Endometrial microvascular endothelial cells (primary cell): ENCODE results near the gene STAT6. TPM values are rescaled to one million over a fixed set of nuclear protein-coding genes. Genes with fewer than 3 reads are reported as not detected.

Experiments
- in situ Hi-C: cut with HindIII; loops from 2 replicates; pipeline ENCODE4 v1.10.0; 2017; ENCODE audit warnings: low sequenced_read_pairs, low pct_unique_long_range_greater_than_20kb; ENCODE audit errors: inconsistent ontology term
- total RNA-seq: library from RNA; depleted of rRNA; stranded (reverse); fragments of >200 nt; gene quantifications from one replicate; pipeline ENCODE4 v1.2.3, GENCODE V29; 2015; ENCODE audit errors: inconsistent ontology term

Gene STAT6
- total RNA-seq, 1 donor from 2014 or later, result 94.0 TPM

DNA sequence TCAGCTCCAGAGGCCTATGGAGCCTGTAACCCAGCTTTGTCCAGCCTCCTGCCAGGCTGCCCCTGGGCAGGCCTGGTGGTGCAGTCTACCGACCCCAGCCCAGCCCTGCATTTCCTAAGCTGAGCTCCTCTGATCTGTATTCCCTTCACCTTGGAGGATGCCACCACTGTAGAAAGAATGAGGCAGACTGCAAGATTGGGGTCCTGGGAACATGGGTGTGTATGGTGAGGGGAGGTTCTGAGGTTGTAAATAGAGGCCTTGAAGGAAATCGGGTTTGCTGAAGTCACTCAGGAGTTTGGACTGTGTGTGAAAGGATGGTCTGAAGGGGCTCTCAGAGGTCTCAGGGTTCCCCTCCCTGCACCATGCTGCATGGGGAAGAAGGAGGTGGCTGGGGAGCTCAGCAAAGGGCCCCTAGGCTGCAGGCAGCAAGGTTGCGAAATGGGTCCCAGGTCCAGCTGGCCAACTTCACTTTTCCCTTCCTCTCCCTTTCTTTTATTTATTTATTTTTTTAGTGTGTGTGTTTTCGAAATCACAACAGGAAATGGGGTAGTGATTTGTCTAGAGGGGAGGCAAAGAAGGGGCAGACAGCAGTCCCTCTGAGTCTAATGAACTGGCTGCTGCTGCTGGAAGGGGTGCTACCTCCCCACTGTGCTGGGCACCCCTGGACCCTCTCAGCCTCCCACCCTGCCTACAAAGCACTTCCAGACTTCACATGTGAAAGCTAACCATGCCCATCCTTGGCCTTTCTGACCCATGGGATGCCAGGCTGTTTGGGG, 37.5 kb upstream of the STAT6 start:
- in situ Hi-C loops, result no loop called here

DNA sequence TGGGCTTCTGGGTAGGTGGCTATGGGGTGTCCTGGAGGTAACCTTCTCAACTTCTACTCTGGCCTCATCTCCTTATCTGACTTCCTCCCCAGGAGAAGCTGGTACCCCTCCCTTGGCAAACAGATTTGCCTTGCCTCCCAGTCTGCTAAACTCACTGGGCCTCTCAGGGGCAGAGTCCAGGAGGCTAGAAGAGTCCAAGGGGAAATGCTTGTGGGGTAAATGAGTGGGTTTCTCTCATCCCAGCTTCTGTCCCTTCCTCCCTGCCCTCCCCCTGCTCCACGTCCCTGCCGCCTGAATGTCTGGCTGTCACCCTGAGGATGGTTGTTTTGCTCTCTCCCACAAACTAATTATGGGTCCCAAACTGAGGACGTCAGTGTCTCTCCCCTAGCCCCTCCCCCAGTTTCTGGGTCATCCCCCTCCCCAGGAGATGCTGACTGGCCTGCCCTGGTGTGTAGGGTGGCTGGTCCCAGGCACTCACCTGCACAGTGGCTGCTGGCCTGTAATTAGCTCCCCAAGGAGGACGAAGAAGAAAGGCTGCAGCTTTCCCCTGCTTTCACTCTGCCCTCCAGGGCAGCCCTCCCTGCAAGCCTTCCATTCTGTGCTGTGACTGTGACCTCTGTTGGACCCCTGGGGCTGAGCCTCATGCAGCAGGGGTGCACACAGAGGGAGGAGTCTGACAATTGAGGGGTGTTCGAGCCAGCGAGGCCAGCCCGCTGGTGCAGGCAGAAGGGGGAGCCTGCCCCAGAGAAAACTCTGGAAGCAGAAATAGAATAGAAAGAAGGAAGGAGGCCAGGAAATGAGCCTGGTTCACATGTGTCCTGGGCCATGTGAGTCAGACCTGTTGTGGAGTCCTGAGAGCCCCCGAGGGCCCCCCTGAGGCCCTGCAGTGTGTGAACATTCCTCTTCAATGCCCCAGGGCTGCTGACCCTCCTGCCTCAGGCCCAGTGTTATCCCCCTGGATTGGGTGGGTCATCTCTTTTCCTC, 36.1 kb upstream of the STAT6 start, which contains the start of gene LRP1-AS:
Gene LRP1-AS (minus strand): TSS at position 659 of the 984 bp plus-strand sequence.
- in situ Hi-C loops, result no loop called here

DNA sequence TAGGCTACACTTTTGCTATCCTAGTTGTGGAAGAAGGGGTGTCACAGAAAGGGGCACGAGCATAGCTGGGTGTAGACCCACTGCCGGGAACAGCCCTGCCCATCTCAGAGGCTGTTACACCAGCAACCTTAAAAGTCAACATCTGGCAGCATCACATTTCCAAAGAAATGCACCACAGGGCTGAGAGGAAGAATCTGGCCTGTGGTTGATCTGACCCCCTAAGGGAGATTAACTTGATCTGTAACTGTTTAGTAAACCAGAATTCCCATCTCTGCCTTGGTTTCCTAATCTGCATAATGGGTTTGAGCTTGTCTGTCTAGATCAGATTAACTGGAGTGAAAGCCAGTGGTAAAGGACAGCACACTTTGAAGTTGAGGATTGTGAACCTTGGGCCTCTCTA, 34.9 kb upstream of the STAT6 start:
- in situ Hi-C loops, result no loop called here

DNA sequence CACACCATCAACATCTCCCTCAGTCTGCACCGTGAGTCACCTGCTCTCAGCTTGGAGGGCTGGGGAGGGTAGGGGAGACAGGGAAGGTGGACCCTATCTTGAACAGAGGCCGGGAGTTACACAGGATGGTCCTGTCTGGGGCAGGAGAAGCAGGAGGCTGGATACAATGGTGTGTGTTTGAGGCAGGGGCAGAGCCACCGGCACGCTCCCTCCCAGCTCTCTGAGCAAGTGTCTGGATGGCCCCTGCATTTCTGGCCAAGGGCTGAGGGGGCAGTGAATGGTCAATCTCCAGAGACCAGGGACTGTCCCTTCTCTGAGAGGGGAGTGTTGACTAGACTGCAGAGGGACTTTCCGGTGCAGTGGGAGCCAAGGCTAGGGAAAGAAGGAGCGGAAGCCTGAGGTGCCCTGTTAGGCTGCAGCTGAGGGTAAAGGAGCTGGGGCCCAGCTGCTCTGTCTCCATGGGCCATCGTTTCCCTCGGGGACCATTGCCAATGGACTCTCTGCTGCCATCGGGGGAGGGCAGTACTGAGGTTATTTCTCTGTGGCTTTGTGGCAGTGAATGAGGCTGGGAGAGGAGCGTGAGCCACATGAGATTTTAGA, 34.4 kb upstream of the STAT6 start:
- in situ Hi-C loops, result no loop called here

DNA sequence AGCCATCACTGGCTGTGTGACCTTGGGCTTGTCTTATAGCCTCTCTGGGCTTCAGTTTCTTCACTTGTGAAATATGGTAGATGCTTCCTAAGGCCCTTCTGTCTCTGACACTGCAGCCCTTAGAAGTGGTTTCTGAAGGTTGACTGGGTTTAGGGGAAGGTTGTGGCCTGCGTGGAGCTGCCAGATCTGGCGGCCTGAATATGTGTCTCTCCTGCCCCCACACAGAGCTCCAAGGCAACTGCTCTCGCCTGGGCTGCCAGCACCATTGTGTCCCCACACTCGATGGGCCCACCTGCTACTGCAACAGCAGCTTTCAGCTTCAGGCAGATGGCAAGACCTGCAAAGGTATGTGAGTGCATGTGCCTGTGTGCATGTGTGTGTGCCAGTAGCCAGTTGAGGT, 32.3 kb upstream of the STAT6 start:
- in situ Hi-C loops, result no loop called here

DNA sequence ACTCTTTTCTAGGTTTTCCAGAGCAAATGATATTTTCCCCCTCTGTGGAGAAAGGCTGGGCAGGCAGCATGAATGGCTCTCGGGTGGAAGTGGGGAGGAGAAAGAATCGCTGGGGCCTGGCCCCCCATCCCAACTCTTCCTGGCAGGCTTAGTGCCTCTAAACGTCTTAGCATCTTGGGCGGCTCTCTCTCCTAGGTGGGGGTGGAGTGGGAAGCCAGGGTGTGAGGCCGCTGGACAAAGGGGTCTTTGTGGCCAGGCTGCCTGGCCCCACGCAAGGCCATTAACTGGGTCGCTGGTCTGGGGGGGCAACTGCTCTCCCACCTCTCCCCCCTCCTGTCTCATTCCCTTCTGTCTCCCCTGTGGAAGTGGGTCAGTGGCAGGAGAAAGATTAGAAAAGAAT, 31.6 kb upstream of the STAT6 start:
- in situ Hi-C loops, result no loop called here

DNA sequence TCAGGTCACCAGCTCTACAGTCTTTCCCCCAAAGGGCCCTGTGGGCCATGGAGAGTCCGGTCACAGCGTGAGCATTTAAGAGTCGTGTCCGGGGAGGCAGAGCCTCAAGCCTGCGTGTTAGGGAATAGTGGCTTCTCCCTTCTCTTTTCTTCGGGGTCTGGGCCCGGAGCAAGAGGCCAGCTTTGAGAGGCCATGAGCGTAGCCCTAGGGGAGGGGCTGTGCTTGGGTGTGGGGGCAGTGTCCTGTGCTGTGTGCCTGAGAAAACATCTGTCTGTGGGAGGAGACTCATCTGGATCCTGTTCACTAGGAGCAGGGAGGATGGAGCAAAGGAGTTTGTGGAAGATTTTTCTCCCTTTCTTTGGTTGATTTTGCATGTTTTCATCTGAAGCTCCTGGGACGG, 31.0 kb upstream of the STAT6 start:
- in situ Hi-C loops, result no loop called here

DNA sequence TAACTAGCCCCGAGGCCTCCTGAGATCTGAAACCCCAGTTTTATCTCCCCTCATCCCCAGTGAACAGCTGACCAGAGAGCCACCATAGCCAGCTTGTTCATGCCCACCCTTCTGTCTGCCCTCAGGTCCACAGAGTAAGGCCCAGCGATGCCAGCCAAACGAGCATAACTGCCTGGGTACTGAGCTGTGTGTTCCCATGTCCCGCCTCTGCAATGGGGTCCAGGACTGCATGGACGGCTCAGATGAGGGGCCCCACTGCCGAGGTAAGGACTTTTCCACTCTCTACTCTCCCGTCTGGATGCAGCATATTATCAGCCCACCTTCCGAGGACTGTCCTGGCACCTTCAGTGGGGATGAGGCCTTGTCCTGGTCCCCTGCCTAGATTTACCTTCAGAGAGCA, 30.1 kb upstream of the STAT6 start:
- in situ Hi-C loops, result no loop called here

DNA sequence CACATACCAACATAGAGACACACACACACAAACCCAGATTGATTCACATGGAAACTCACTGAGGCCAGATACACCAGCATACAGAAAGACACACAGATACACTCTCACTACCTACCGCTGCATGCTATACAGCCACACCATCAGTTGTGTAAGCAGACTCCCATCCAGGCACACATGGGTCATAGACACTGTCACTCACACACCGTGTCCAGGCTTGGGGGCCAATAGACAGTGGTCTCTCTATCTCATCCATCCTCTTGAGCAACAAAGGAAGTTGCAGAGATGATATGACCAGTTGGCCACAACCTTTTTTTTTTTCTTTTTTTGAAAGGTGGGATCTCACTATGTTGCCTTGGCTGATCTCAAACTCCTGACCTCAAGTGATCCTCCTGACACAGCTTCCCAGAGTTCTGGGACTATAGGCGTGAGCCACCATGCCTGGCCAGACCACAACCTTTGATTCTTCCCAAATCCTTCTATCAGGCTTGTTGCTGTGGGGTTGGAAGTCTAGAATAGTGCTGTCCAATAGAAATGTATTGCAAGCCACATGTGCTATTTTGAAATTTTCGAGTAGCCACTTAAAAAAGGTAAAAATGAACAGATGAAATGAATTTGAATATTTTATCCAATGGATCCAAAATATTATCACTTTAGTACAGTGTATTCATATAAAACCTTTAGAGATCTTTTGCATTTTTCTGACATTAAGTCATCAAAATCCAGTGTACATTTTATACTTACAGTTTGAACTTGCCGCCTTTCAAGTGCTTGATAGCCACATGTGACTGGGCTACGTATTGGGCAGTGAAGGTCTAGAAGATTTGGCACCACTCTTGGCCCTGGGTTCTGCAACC, 28.9 kb upstream of the STAT6 start:
- in situ Hi-C loops, result no loop called here

DNA sequence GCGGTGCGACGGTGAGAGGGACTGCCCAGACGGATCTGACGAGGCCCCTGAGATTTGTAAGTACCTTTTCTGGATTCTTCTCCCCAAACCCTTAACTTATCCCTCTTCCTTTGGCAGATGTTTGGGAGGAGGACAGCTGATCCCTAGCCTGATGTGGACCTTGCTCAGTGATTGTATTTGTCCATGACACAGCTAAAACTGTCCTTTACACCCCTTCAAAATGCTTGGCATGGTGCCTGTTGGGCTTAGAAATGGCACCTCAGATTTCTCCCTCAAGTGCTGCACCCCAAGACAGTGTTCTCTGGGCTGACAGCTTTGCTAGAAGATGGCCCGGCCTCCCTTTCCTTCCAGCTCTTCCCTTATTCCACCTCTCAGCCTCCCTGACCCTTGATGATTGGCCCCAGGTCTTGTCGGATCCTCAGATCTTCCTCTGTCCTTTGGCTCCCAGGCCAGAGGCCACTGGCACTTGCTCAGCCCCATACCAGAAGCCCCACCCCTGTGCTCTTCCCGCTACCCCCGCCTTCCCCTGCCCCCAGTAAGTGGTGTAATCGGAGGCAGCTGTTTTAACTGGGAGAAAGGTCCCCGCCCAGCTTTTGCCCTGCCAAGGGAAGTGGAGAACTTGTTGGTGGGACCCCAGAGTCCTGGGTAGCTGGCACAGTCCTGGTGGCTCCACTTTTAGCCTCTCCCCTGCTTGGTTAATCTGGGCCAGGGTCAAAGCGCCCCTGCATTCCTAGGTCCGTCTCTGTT, 27.5 kb upstream of the STAT6 start:
- in situ Hi-C loops, result no loop called here

DNA sequence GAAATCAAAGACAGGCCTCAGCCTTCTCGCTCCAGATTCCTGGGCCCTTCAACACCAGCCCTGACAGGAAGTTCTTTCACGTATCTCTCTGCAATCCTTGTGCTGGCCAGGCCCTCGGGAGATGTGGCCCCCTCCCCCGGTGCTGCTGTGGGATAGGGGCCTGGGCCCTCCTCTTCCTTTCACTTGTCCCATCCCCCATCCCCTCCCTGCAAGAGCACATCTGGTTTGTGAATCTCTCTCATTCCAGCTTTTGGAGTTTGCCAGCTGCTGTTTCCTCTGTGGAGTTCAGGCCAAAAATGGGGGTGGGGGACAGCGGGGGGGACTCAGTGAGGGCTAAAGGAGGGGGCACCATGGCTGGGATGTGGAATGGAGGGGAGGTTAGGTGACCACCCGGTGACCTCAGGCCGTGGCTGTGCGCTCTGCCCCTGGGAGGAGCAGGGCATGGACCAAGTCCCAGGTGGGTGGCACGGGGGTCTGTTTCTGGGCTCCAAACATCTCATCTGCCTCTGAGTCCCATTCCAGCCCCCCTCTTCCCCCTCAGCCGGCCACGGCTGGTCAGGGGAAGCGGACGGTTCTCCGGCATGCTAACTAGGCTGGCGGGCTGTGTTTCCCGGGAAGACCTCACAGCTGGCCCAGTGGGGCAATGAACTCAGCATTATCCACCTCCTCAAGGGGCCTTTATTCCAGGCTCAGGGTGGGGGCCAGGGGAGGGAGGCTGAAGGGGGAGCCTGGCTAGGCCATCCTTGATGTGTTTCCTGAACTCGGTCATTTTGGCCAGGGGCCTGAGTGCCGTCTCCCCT, 24.6 kb upstream of the STAT6 start:
- in situ Hi-C loops, result no loop called here

DNA sequence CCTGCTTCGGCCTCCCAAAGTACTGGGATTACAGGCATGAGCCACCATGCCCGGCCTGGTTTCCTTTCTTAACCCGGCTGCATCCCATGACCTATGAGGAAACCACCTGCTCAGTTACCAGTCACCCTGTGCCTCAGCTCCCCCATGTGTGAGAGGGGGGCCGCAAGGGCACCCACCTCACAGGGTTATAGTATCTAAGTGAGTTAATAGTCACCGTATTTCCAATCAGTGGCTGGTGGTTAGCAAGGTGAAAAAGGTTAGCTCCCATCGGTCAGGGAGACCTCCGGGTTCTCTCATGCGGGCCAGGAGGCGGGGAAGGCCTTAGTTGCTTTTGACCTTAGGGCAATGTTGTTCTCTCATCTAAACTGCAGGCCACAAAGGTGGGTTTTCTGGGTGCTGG, 23.8 kb upstream of the STAT6 start:
- in situ Hi-C loops, result no loop called here

DNA sequence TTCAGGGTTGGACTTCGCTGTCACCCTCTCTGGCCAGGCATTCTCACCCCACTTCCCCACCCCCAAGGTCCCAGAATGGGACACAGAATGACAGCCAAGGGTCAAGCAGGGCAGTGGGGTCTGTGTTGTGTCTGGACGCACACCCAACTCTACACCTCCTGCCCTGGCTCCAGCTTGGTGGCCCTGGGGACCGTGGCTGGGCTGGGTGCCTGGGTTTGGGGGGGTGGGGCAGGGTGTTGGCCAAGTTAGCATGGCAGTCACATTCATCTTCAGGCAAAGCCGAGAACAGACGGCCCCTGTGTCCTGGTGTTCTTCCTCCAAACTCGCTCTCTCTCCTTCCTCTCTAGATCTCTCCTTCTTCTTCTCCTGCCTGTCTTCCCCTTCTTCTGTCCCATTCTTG, 22.8 kb upstream of the STAT6 start:
- in situ Hi-C loops, result no loop called here

DNA sequence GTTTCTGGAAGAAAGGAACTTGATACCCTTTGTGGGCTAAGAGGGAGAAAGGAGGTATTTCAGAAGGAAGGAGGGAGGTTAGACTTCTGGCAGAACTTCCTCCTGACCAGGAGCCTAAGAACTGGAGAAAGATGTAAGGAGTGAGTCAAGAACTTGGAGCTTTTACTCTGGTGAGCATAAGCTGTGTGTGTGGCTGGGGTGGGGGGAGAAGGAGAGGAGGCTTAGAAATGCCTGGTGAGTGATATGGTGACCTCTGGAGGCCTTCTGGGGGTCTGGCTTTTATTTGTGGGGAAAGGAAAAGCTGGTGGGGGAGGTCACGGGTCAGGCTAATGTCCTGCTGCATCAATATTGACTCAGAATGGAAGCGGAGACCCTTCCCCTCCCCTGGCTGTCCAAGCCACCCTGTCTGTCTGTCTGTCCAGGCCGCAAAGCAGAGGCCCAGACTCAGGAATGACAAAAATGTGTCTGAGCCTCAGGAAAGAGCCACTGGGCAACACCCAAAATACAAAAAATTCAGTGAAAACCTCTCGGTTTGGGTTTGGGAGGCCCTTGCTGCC, 21.9 kb upstream of the STAT6 start:
- in situ Hi-C loops, result no loop called here

DNA sequence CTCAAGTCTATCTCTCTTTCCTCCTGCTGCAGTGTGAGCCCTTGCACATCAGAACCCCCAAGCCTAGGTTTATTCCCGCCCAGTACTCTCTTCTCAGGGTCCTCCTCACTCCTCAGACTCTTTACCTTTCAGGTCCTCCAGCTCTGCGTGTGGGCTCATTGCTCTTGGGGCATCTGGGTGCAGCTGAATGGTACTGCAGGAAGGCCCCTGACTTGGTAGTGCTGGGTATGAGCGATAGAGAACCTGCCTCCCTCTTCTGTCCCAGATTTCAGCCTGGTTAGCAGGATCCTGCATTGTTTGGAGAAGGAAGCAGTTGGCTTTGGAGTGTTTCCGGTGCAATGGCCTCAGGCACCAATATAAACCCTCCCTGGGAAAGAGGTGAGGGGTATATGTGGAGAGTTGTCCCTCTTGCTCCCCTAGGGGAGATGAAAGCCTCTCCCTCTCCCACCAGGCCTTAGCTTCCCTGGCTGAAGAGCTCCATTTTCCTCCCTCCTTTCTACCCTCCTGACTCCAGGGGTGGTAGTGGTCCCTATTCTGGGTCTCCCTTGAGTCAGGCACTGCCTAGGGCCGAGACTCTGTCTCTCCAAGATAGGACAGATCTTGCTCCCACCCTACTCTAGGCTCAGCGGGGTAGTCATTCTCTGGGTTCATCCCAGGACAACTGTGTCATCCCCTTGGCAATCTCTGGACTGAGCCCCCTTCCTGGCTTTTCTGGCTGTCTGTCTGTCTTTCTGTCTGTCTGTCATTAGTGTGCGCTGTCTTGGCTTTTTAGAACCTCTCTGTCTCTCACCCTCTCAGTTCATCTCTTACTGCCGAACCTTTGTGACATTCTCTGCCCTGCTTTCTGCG, 21.0 kb upstream of the STAT6 start:
- in situ Hi-C loops, result no loop called here

DNA sequence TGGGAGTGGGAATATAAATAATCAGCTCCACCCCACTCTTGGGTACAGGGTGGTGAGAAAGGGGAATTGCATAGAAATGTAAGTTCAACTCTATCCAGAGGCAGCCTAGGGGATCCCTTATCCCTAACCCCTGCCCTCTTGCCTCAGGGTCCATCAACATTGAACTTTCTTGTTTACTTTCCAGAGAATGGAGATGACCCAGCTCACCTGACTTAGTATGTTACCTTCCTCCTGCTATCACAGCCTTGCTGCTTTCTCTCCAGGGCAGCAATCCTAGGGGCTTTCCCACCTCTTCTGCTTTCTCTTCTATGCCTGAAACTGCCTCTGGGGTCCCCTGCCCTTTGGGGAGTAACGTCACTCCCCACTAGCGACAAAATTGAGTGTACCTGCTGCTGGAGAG, 19.8 kb upstream of the STAT6 start:
- in situ Hi-C loops, result no loop called here
